NCI-H1092 treated with DMSO at 0.1 percent for 48 hours (cell line): ENCODE measurements around the gene NRIP1.

Experiments
- DNase-seq: peaks from one replicate; lab custom pipeline; 2025; lab: John Stamatoyannopoulos, UW

The NRIP1 gene

GRCh38 chr21:14916676-14917141 is 148.1 kb downstream of the NRIP1 start:
- DNase-seq: no peak

GRCh38 chr21:14913638-14914037 is 151.2 kb downstream of the NRIP1 start:
- DNase-seq: no peak

- no peak for DNase-seq
Observed at GRCh38 chr21:14911351-14911750, 153.4 kb downstream of the NRIP1 start.
